SH-SY5Y (cell line): ENCODE measurements around the gene ZBTB20.
A peak's percentile ranks its signal among the peaks of the same experiment; 100 is the strongest.

Experiments
- GATA2 ChIP-seq: IDR thresholded peaks from 2 replicates; pipeline ENCODE4 v1.6.1; 2011; ENCODE audit warnings: mild to moderate bottlenecking, low read depth, low read length
- GATA3 ChIP-seq: IDR thresholded peaks from 2 replicates; pipeline ENCODE4 v1.6.1; 2011; ENCODE audit warnings: low read depth, mild to moderate bottlenecking, low read length, moderate library complexity

ZBTB20 gene

DNA sequence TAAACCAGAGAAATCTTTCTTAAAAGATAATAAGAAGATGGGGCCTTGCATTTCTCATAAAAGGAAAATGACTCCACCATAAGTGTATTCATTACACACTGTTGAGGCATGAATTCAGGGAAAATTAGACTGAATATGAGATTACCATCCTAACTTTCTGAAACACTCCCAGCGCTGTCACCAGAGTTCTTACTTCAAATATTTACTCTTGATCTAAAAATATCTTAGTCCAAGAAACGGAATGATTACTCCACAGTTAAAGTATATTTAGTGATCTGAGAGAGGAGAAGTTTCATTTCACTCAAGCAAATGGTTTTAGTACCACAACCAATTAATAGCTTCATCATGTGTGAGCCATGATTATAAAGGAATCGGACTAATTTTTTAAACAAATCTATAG is 300.3 kb downstream of the ZBTB20 start:
- TF ChIP-seq GATA2 (no peak), GATA3 (no peak)

DNA sequence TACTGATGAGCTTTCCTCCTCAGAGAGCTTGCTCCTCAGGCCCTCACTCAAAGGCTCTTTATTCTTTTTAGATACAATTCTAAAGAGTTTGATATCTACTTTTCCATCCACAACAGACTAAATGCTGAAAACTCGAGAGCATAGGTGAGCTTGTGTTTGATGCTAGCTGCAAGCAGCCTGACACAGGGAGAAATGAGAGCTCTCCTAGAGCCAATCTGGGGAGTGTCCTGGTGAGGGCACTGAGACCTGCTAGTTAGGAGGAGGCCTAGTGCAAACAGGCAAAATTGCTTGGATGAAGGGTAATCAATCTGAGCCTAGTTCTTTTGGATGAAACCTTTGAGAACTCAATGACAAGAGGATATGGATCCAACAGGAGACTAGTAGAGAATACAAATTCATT is 300.8 kb downstream of the ZBTB20 start:
- TF ChIP-seq GATA3 (no peak), GATA2 (no peak)

DNA sequence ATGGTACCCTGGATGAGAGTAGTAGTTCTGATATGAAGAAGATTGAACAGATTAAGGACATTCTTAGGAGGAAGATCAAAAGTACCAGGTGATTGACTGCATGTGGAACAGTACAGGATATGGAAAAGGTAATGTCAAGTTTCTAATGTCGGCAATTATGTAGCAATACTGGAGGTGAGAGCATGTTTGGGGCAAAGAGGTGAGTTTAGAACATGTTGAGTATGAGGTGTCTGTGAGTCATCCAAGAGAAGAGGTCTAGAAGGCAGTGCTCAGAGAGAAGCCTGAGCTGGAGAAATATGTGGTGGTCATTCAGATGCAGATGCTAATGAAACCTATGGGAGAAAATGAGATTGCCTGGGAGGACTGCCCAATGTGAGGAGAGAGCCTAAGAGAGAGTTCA is 305.6 kb downstream of the ZBTB20 start:
- TF ChIP-seq GATA2 (no peak), GATA3 (no peak)

DNA sequence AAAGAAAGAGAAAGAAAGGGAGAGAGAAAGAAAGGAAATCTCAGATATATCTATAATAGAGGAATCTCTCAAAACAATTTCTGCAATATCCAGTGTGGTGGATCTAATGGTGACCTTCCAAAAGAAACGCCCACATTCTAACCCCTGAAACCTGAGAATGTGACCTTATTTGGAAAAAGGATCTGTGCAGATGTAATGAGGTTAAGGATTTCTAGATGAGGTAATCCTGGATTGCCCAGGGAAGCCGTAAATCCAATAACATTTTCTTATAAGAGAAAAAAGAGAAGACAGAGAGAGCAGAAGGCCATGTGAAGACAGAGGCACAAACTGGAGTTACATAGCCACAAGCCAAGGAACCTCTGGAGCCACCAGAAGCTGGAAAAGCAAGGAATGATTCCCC is 307.6 kb downstream of the ZBTB20 start:
- TF ChIP-seq GATA3 (no peak), GATA2 (no peak)

DNA sequence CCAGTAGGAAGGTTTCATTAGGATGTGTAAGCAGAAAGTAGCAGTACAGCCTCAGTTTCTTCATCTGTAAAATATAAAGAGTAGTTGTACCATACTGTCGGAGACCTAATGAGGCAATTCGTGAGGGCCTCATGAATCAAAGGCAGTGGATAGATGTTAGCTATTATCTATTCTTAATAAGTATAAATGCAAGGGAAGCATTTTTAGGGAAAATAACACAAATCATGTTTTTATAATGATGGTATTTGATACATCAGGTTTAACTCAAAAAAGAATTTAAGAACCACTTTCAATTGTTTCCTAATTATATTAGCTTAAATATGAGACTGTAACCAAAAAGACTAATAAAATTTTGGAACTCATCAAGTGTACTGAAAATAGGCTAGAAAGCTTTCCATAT is 309.1 kb downstream of the ZBTB20 start:
- no peak for TF ChIP-seq GATA2
- TF ChIP-seq GATA3: no peak

DNA sequence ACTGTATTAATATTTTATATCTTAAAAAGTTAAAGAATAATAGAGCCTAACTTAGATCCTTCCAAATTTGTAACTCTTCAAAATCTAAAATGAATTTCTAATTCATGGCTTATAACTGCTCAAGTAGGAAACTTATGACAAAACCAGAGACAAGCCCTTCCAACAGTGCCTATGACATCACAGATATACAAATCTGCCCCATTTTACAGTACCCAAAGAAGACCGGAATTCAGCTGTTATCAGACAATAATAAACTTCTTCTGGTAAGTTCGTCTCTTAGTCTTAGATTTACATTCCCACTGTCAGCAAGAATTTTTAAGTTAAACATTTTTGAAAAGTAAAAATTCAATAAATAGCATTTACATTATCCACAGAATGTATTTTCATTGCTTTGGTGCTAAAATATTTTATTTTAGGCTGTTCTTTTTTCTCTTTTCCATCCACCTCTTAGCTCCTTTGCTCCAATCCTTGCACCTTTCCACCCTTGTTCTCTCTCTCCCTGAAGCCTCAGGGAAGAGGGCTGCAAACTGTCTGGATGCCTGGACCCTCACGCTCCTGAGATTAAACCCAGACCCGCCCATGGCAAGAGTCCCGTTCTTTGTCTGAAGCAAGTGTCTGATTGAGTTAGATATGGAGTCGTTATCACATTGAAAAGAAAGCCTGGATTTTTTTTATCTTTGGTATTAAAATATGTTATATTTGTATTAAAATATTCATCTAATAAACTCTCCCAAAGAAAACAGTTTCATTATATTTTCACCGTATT is 312.7 kb downstream of the ZBTB20 start:
- TF ChIP-seq GATA3: peak; percentile 82
- TF ChIP-seq GATA2: peak; percentile 85

DNA sequence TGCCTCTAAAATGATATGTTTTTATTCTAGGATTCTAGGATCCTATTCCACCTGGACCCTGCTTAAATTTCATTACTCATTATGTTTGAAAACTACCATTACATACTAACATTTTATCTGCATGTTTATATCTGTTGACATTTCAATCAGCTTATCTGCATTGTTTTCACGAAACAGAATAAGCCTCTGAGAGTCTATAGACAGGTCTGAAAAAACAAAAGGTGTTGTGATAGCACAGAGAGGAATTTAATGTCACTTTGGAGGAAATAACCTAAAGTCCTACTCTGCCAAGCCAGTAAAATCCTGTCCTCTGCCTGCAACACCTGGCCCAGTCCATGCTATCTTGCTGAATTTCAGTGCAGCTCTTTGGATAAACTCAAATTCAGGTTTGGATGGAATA is 315.2 kb downstream of the ZBTB20 start:
- TF ChIP-seq GATA3 (no peak), GATA2 (no peak)

DNA sequence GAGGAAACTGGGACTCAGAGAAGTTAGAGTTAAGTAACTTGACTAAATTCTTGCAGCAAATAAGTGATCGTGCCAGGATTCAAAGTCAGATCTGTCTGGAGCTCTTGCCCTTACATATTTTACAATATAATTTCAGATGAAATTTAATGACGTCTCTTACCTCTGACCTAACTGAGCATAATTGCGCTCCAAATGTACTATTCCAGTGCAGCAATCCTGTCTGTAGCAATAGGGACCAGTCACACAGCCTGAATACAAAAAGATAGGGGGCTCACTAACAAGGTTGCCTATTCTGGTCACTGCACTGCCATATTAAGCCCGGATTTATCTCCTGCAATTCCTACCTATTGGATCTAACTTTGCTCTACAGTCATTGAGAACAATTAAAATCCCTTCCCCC is 316.4 kb downstream of the ZBTB20 start:
- no peak for TF ChIP-seq GATA3
- no peak for TF ChIP-seq GATA2

DNA sequence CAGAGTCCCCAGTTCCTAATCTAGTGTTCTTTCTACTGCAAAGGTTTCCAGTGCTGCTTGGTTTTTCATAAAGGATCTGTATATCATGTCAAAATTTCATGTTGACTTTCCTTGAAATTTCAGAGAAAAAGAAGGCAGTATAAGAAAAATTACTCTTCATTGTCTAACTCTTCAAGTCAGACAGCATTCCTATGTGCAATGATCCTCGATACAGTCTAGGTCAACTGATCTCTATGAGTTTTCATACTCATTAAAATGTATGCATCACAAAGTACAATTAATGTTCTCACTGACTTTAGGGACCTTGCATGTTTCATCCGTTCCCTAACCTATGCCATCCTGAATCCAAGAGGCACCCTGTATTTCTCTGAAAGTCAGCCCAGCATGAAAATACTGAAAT is 317.3 kb downstream of the ZBTB20 start:
- TF ChIP-seq GATA3: no peak
- no peak for TF ChIP-seq GATA2

DNA sequence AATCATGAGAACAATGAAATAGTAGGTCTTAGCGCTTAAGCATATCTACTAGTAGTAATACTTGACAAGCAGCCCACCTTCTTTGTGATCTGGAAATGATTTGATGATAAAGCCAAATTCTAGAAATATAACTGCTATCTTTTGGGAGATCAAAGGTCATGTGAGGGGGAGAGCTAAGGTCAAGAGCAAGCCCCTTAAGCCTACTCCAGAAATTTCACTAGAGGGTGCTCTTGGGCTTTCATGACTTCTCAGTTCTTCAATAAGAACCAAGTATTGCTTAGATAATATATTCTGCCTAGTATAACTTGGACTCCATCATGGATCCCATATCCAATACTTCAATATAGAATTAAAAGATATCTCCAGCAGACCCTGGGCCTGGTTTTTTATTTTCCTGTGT is 319.6 kb downstream of the ZBTB20 start:
- TF ChIP-seq GATA3 (peak; percentile 60), GATA2 (peak; percentile 72)

DNA sequence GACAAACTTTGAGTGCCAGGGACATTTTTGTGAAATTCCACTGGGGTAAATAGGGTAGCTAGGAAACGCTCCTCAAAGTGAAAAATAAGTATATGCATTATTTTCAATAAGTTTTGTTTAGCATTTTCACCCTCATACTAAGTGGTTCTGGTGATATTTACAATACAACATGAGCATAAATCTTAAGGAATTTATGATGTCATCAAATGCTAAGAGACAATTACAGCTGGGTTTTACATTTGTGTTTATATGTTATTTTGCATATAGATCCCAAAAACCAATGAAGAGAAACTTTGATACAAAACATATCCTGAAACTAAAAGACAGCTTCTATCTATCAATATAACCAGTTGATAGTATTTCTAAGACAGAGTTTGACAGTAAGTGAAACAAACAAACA is 323.1 kb downstream of the ZBTB20 start:
- TF ChIP-seq GATA3: no peak
- no peak for TF ChIP-seq GATA2

DNA sequence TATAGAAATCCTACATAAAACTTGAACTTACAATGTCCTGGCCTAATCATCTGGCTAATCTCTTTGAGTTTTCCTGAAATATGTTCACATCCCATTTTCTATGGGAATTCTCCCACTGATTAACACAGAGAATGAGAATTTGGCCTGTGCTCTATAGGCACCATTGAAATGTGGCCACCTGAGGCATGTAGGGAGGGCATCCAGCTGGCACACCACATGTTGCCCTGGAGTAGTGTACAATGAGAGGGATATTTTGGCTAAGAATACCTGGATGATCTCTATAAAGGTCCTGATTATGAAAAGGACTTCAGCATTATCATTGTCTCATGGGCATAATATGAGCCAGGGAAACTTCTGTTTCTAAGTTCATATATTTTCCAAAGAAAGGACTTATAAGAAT is 324.0 kb downstream of the ZBTB20 start:
- TF ChIP-seq GATA3 (no peak), GATA2 (no peak)

DNA sequence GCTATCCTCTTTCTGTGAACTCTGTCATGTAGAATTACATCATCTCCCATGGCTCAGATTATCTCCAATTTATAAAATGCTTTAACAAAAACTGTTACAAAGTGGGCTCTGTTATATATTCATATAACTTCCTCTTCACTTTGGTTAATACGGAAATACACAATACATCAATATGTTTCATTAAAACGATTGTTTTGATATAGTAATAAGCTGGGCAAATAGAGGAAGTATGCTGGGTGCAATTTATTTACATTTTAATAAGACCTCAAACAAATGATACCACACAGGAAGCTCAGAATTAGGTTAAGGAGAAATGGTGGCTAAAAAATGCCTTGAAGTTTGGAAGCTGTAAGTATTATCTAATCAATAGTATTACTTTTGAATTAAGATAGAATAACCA is 331.0 kb downstream of the ZBTB20 start:
- TF ChIP-seq GATA2: no peak
- no peak for TF ChIP-seq GATA3

DNA sequence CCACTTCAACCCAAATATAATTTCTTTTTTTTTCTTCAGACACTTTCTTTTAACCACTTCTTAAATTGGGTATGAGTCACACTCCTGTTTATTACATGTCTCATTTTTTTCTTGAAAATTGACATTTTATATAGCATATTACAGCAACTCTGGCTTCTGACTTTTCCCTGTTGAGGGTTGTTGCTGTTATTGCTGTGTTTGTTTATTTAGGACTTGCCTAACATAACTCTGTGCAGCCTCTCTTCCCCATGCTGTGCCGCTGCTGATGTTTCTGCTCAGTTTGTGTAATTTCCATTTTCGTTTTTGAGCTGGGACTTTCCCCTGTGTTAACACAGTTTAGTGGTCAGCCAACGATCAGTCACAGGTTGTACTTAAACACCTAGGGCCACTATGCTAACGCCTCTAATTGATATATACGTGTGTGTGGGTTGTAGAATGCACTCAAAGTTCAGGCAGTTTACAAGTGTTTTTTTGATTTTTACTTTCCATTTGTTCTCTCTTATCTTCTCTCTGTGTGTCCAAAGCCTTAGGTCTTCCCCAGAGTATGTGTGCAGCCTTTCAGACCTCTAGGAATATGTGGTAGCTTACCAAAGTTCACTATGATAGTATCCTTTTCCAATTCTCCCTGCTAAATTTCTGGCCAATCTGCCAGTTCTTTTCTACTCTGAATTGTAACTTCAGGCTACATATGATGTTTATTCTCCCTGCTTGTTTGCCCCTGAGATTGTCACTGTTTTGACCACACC is 337.2 kb downstream of the ZBTB20 start:
- no peak for TF ChIP-seq GATA3
- TF ChIP-seq GATA2: no peak

DNA sequence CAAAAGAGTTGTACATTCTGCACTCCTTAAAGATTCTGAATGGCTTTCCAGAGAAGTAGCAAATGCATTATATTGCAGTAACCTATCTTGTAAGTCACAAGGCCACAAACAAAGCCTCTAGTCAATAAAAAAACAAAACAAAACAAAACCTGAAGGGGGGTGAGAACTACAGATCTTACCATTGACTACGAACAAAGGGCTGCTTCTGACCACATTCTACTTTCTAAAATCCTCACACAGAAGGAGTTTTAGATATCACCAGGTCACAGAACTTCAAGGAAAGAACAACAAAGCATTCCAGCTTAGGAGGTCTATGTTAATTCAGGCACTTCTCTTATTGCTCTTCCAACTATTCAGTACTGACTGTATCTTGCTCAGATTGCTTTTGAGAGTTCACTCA is 343.0 kb downstream of the ZBTB20 start:
- TF ChIP-seq GATA2: no peak
- TF ChIP-seq GATA3: no peak

DNA sequence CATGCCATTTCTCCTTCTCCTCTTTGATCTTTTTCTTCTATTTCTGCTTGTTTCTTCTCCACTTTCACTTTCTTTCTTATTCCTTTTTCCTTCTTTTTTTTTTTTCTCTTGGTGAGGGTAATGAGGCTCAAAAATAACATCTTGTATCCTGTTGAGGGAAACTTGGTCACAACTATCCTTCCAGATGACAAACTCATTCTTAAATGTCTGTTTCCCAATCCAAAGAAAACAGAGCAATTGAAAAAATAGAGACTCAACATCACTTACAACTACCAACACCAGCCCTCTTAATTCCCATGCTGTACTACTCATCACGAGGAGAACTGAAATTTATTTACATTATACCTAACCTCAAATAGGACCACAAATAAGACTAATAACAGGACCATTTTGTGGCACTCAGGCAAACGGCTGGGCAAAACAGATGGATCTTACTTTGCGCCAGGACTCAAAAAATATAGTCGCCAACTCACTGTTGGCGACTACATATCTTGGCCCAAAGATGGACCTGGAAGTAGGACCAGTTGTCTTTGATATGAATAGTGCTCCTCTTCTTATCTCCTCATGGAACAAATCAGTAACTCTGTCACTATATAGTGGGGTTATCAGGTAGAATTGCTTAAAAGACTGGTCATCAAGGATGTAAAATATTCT is 343.9 kb downstream of the ZBTB20 start:
- TF ChIP-seq GATA2 (no peak), GATA3 (no peak)
